ENCODE results near the gene FBXL14. TPM values are rescaled to one million over a fixed set of nuclear protein-coding genes. Genes with fewer than 3 reads are reported as not detected.

Gene FBXL14
- total RNA-seq, 6 donors from 2014 or later = 8.5 to 22.0 (median 14.4) TPM

- no peak overlapping the region for H3K27ac ChIP-seq
- TF ChIP-seq POLR2A (IDR thresholded peaks at IDR 0.05) (no peak), EP300 (IDR thresholded peaks at IDR 0.05) (no peak), POLR2AphosphoS5 (IDR thresholded peaks at IDR 0.05) (no peak), CTCF (IDR thresholded peaks at IDR 0.05) (no peak)
- no peaks in the 10 kb centered on the region for H3K27me3 ChIP-seq
- no peak overlapping the region for H3K4me3 ChIP-seq
- H3K9me3 ChIP-seq = no peaks in the 10 kb centered on the region
- ATAC-seq (ENCODE audit: low FRiP score in 2 of 2) (no peak), DNase-seq (no peak)
- no peaks in the 10 kb centered on the region for H3K4me1 ChIP-seq
- H3K36me3 ChIP-seq = no peaks in the 10 kb centered on the region
- WGBS, 2 donors = 80% methylated on average over 12 to 14 of the region's 14 CpGs
These were observed 40.1 kb downstream of the FBXL14 start for GRCh38 chr12:1553987-1554982.

DNA sequence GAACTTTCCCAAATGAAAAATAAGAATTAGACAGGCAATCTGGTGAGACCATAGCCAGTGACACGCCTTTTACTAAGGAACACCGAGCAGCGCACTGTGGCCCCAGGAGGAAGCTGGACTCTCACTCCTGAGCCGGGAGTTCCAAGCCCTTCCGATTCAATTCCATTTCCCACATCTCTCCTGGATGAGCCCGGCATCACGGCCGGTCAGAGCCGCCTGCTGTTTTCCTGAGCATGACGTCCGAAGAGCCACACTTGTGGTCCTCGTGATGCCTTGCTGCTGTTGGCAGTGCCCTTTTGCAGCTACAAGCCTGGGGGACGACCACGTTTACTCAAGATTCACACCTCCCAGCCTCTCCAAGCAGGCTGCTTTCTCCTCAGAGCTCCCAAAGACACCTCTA, 40.8 kb downstream of the FBXL14 start:
- TF ChIP-seq POLR2A (IDR thresholded peaks at IDR 0.05) (no peak), EP300 (IDR thresholded peaks at IDR 0.05) (no peak), POLR2AphosphoS5 (IDR thresholded peaks at IDR 0.05) (no peak), CTCF (IDR thresholded peaks at IDR 0.05) (no peak)
- Histone ChIP-seq H3K27me3 (no peaks in the 10 kb centered on the region), H3K4me1 (no peaks in the 10 kb centered on the region), H3K36me3 (no peaks in the 10 kb centered on the region), H3K27ac (no peak overlapping the region), H3K9me3 (no peaks in the 10 kb centered on the region), H3K4me3 (no peak overlapping the region)
- ATAC-seq (ENCODE audit: low FRiP score in 2 of 2) = no peak
- DNase-seq = no peak
- 84 to 89% methylated on average over 14 of the region's 14 CpGs for WGBS, 2 donors

DNA sequence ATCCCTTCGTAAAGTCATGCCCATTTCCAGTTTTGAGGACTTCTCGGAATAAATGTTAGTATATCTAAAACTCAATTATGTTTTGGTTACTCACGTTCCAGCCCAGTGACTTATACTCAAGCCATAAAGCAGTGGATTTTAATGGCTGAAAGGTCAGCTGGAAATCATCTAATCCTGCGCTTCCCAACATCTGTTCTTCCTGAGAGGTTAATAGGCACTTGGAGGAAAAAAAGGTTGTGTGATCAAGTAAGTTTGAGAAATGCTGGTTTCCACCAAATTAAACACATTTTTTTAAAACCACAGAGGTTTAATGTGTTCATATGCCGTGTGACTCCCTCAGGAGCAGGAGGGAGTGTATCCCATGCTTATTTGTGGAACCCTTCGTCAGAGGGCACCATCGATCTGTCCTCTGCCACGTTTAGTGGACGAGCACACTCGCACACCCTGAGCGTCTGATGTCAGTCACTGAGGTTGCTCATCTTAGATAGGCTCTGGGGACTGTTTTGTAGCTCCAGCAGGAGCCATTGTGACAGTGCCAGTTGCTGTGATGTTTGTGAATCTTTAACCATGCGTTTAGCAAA, 41.4 kb downstream of the FBXL14 start:
- WGBS, 2 donors = 87 to 93% methylated on average over 12 of the region's 12 CpGs
- ATAC-seq (ENCODE audit: low FRiP score in 2 of 2) = no peak

DNA sequence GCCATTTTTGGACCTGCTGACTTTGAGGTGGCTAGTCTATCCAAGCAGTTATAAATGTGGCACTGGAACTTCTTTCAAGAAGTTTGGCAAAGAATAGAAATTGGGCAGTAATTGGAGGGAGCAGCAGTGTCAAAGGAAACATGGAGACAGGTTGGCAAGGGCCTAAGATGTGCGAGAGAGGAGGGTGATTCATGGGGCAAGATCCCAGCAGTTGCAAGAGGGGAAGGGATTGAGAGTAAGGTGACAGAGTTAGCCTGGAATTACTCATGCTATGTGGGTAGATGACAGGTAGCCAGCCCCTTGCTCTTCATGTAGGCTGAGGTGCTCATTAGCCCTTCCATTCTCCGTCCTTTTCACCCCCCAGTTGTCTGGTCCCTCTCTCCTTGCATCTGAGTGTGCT, 42.2 kb downstream of the FBXL14 start:
- H3K36me3 ChIP-seq = no peaks in the 10 kb centered on the region
- H3K4me3 ChIP-seq = no peak overlapping the region
- DNase-seq = no peak
- no peaks in the 10 kb centered on the region for H3K4me1 ChIP-seq
- no peak overlapping the region for H3K27ac ChIP-seq
- H3K27me3 ChIP-seq = no peaks in the 10 kb centered on the region
- TF ChIP-seq POLR2AphosphoS5 (IDR thresholded peaks at IDR 0.05) = no peak
- TF ChIP-seq CTCF (IDR thresholded peaks at IDR 0.05) = no peak
- TF ChIP-seq EP300 (IDR thresholded peaks at IDR 0.05) = no peak
- TF ChIP-seq POLR2A (IDR thresholded peaks at IDR 0.05) = no peak
- ATAC-seq (ENCODE audit: low FRiP score in 2 of 2) = no peak
- 85 to 86% methylated on average over 2 of the region's 2 CpGs for WGBS, 2 donors
- no peaks in the 10 kb centered on the region for H3K9me3 ChIP-seq

More for the DNA sequence above, 41.4 kb downstream of the FBXL14 start:
- Histone ChIP-seq H3K9me3 (no peaks in the 10 kb centered on the region), H3K4me1 (no peaks in the 10 kb centered on the region), H3K27ac (no peak overlapping the region), H3K4me3 (no peak overlapping the region), H3K36me3 (no peaks in the 10 kb centered on the region), H3K27me3 (no peaks in the 10 kb centered on the region)
- TF ChIP-seq POLR2AphosphoS5 (IDR thresholded peaks at IDR 0.05) (no peak), EP300 (IDR thresholded peaks at IDR 0.05) (no peak), CTCF (IDR thresholded peaks at IDR 0.05) (no peak), POLR2A (IDR thresholded peaks at IDR 0.05) (no peak)
- DNase-seq = no peak

Data from upper lobe of left lung (tissue), 6 donors.